Large intestine (tissue), 3 donors: ENCODE data around the gene PRDM16. TPM values are rescaled to one million over a fixed set of nuclear protein-coding genes. Genes with fewer than 3 reads are reported as not detected.

ENCODE experiments used
- DNase-seq, 2 donors: peaks; one replicate each; pipeline versions ENCODE4 v3.0.0 to v3.0.0-alpha.2; 2013
- H3K27ac ChIP-seq: one replicate; pipeline ENCODE4 v1.5.1; 2013; ENCODE audit warnings: low read length
- H3K27me3 ChIP-seq: 2 replicates; pipeline ENCODE4 v1.6.1; 2013; ENCODE audit warnings: low read length; ENCODE audit not compliant: control insufficient read depth, insufficient read depth
- H3K36me3 ChIP-seq: 2 replicates; pipeline ENCODE4 v1.6.1; 2013; ENCODE audit warnings: low read length; ENCODE audit not compliant: control insufficient read depth, insufficient read depth
- H3K4me1 ChIP-seq: one replicate; pipeline ENCODE4 v1.6.1; 2013; ENCODE audit warnings: low read length; ENCODE audit not compliant: control insufficient read depth, insufficient read depth
- H3K4me3 ChIP-seq: one replicate; pipeline ENCODE4 v1.5.1; 2013; ENCODE audit warnings: low read length
- H3K9me3 ChIP-seq: one replicate; pipeline ENCODE4 v1.6.1; 2013; ENCODE audit warnings: mild to moderate bottlenecking, low read depth, low read length, moderate library complexity; ENCODE audit not compliant: control insufficient read depth
- WGBS: methylation state at CpG from one replicate; pipeline ENCODE4 v1.1.5; 2013; ENCODE audit warnings: low lambda C conversion rate; ENCODE audit not compliant: insufficient coverage; 5-methylcytosine and 5-hydroxymethylcytosine counted together
- polyA plus RNA-seq: library from polyadenylated mRNA; unstranded; fragments of 120-200 nt; gene quantifications from one replicate; pipeline ENCODE4 v1.2.1, GENCODE V29; 2013

PRDM16 gene
- polyA plus RNA-seq, 1 donor, result 20.6 TPM

DNA sequence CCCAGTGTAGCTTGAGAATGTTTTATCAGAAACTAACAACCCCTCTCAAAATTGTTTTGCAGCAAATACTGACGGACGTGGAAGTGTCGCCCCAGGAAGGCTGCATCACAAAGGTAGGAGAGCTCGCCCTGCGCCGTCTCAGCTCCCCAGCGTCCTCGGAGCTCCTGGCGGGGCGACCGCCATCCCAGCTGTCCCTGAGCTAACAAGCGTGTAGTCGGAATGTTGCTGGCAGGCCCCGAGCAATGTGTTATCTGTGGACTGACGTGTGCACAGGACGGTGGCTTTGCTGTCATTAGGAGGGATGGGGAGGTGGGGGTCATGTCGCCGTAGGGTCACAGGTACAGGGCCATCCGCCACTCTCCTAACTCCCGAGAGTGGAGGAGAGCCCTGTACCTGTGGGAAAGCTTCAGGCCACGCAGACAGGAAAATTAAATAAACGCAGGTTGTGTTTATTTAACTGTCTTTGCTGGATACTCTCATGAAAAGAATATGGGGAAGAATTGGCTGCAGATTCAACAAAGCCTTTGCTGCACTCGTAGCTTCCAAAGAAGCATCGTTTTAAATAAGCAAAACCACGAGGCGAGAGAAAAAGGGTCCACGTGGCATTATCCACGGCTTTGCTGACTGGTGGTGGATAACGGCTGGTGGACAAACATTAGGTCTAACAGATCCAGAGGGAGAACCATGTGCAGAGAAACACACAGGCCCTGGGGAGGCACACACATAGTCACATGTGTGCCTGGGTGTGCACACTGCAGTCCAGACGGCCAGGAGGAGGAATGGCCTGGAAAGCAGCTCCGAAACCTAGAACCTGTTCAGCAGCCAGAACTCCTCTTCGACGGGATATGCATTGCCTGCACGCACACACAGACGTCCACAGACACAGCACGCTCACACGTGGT, 175.3 kb downstream of the PRDM16 start:
- no peak for DNase-seq
- Histone ChIP-seq H3K9me3 (peaks cover 7% of the 10 kb centered on the region), H3K36me3 (no peaks in the 10 kb centered on the region), H3K4me3 (no peak overlapping the region), H3K4me1 (peaks cover 30% of the 10 kb centered on the region), H3K27me3 (peaks cover 26% of the 10 kb centered on the region), H3K27ac (no peak overlapping the region)
- 82% methylated on average over 3 of the region's 37 CpGs for WGBS

DNA sequence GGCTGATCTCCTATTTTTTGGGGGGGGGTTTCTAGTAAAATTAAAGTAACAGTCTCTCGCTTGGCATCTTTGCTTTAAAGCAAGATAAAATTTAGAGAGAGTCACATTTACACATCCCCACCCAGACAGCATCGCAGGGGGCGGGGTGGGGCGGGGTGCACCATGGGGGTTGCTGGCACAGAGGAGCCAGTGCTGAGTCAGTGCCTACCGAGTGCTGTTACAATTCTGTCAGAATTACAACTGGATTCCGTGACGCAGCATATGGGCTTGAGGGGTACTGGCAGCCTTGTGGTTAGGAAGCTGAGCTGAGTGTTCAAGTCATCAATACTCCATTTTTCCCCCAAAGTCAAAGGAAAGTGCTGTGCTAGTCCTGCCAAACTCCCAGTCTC, 175.9 kb downstream of the PRDM16 start:
- no peak for DNase-seq
- no peak overlapping the region for H3K27ac ChIP-seq
- peaks cover 36% of the 10 kb centered on the region for H3K4me1 ChIP-seq
- WGBS, result no CpG with 5 or more reads among the region's 7 CpGs
- peaks cover 28% of the 10 kb centered on the region for H3K27me3 ChIP-seq
- no peak overlapping the region for H3K4me3 ChIP-seq
- H3K9me3 ChIP-seq, result peaks cover 7% of the 10 kb centered on the region
- no peaks in the 10 kb centered on the region for H3K36me3 ChIP-seq

DNA sequence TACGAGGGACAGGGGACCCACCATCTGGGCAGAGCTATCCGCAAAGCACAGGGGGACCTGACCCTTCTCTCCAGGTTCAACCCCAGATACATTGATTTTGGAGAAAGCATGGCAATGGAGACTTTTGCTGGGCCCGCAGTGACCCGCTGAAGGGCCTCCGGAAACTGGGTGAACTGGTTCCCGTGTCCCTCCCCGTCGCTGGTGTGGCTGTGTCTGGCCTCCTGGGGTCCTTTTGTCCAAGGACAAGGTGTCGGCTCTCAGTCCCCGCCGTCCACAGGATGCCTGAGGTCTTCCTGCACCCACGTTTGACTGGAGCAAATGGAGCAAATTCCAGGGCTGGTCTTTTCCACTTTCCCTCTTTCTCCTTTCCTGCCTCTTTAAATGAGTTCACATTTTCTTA, 176.3 kb downstream of the PRDM16 start:
- Histone ChIP-seq H3K9me3 (peaks cover 7% of the 10 kb centered on the region), H3K4me3 (no peak overlapping the region), H3K27ac (no peak overlapping the region), H3K27me3 (peaks cover 29% of the 10 kb centered on the region), H3K36me3 (no peaks in the 10 kb centered on the region), H3K4me1 (peaks cover 40% of the 10 kb centered on the region)
- WGBS, result no CpG with 5 or more reads among the region's 12 CpGs
- DNase-seq, result no peak

DNA sequence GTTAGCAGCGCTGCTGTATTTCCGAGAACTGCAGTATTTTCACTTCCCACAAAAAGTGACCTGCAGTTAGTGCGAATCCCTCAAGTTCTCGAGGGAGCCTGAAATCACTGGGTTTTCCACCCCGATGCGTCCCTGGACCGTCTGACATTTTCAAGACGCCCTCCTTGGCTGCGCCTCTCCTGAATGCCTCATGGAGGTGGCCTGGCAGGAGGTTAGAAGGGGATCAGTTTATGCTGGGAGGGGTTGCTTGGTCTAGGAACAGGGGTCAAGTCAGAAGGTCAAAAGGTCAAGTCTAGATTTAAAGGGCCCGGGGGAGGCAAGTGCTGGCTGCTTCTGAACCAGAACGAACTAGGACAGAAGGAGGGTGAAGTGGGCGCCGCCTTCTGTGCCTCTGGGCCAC, 176.8 kb downstream of the PRDM16 start:
- peaks cover 45% of the 10 kb centered on the region for H3K4me1 ChIP-seq
- H3K27ac ChIP-seq, result no peak overlapping the region
- H3K36me3 ChIP-seq, result no peaks in the 10 kb centered on the region
- peaks cover 28% of the 10 kb centered on the region for H3K27me3 ChIP-seq
- WGBS, result 80% methylated on average over 1 of the region's 13 CpGs
- peaks cover 6% of the 10 kb centered on the region for H3K9me3 ChIP-seq
- no peak overlapping the region for H3K4me3 ChIP-seq
- no peak for DNase-seq

DNA sequence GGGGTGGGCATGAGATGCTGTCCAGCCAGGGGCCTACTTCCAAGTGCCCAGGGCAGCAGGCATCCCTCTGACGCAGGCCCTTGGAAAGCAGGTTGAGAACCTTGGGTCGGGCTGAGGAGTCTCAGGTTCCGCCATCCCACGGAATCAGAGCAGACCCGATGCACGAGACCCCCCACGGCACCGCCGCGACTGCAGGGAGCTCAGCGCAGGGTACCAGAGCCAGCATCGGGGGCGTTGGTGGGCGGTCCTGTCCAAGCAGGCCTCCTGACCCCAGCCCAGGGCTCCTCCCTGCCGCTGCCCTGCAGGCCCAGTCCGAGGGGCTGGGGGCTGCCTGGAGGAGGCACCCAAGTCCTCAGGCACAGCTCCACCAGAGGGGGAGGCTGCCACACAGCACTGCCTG, 177.2 kb downstream of the PRDM16 start:
- H3K27ac ChIP-seq, result no peak overlapping the region
- peaks cover under 1% of the 10 kb centered on the region for H3K9me3 ChIP-seq
- peaks cover 23% of the 10 kb centered on the region for H3K27me3 ChIP-seq
- peaks cover 49% of the 10 kb centered on the region for H3K4me1 ChIP-seq
- H3K36me3 ChIP-seq, result no peaks in the 10 kb centered on the region
- no peak overlapping the region for H3K4me3 ChIP-seq
- DNase-seq, result no peak
- WGBS, result no CpG with 5 or more reads among the region's 16 CpGs

DNA sequence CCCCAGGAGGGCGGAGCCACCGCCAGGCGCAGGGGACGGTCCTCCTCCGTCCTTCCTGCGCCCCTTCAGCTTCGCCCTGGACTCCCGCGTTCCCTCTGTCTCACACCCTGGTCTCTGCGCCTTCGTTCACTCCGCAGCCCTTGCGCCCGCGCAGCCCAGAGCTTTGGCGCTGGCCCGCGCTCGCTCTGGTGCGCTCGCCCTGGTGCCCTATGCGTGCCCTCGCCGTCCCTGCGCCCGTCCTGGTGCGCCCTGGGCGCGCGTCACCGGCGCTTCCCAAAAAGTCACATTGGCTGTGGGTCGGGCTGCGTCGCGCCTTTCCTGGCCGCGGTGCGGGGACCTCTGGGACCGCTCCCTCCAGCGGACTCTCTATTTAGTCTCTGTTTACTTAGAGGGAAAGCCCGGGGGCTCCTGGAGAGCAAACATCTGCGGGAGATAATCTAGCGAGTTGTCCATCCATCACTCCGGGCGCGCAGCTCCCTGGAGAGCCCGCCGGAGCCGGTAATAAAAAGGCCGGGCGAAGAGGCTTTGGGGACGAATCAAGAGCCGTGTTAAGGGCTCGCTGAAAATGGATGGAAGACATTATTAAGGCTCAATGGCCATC, 178.6 kb downstream of the PRDM16 start:
- Histone ChIP-seq H3K4me3 (peak overlapping the region; percentile 13), H3K4me1 (peaks cover 63% of the 10 kb centered on the region), H3K27me3 (peaks cover 22% of the 10 kb centered on the region), H3K9me3 (no peaks in the 10 kb centered on the region), H3K27ac (peak overlapping the region; percentile 16), H3K36me3 (no peaks in the 10 kb centered on the region)
- no CpG with 5 or more reads among the region's 55 CpGs for WGBS
- peak in 1 of 2 donors; percentile 68 for DNase-seq

DNA sequence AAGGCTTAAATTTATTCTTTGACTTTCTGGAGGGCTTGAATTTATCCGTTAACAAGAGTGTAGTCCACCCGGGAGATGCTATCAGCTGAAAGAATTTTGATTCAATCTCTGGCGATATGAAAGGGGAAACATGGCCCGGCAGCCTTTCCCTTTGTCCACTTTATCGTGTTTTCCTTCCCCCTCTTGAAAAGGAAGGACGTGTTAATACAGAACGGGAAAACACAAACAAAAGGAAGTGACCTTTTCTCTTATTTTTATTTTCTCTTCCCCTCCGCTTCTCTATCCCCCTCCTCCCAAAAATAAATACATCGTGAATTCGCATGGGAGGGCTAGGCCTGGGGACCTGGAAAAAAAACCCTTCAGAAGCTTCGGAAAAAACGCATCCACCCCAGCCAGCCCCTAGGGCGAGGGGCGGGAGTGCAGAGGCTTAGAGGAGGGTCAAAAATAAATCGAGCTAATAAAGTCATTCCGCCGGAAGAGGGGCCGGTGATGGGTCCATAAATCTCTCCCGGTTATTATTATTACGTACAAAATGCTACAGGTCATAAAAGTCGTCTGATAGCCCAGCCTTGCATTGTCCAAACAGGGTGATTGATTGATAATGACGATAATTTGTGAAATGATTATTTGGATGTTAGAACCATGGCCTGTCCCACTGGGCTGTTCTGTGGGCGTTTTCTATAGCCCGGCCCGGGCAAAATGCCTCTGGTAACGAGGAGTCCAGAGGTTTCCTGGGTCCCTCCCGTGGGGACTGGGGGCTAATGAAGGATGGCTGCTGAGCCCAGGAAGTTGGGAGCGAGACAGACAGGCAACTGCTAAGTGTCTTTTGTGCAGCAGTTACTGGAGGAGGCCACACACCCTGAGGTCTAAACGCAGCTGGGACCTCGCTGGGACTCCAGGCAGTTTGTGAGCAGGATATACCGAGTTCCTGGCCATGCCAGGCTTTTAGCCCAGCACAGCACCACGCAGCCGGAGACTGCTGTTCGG, 179.4 kb downstream of the PRDM16 start:
- Histone ChIP-seq H3K4me3 (no peak overlapping the region), H3K4me1 (peaks cover 67% of the 10 kb centered on the region), H3K27ac (peak overlapping the region; percentile 86), H3K9me3 (peaks cover 3% of the 10 kb centered on the region), H3K36me3 (no peaks in the 10 kb centered on the region), H3K27me3 (peaks cover 22% of the 10 kb centered on the region)
- peak in 1 of 2 donors; percentile 46 for DNase-seq
- no CpG with 5 or more reads among the region's 34 CpGs for WGBS

DNA sequence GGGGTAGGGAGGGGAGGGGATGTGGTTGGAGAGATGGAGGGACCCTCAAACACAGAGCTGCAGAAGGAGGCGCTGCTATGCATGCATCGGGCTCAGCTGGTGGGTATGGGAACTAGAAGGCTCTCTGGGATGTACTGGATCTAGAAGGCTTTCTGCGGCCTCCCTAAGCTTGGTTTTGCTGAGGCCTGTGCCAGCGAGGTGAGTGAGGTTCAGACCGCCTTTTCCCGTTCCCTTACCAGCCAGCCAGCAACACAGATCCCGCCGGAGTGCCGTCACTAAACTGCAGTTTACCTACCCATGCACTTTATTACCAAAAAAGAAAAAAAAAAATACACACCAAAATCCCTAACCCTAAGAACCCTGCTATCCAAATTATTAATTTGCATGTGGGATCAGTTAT, 180.2 kb downstream of the PRDM16 start:
- peak in 1 of 2 donors; percentile 23 for DNase-seq
- Histone ChIP-seq H3K9me3 (peaks cover 3% of the 10 kb centered on the region), H3K4me3 (no peak overlapping the region), H3K36me3 (no peaks in the 10 kb centered on the region), H3K4me1 (peaks cover 67% of the 10 kb centered on the region), H3K27ac (peak overlapping the region; percentile 86), H3K27me3 (peaks cover 19% of the 10 kb centered on the region)
- no CpG with 5 or more reads among the region's 9 CpGs for WGBS

DNA sequence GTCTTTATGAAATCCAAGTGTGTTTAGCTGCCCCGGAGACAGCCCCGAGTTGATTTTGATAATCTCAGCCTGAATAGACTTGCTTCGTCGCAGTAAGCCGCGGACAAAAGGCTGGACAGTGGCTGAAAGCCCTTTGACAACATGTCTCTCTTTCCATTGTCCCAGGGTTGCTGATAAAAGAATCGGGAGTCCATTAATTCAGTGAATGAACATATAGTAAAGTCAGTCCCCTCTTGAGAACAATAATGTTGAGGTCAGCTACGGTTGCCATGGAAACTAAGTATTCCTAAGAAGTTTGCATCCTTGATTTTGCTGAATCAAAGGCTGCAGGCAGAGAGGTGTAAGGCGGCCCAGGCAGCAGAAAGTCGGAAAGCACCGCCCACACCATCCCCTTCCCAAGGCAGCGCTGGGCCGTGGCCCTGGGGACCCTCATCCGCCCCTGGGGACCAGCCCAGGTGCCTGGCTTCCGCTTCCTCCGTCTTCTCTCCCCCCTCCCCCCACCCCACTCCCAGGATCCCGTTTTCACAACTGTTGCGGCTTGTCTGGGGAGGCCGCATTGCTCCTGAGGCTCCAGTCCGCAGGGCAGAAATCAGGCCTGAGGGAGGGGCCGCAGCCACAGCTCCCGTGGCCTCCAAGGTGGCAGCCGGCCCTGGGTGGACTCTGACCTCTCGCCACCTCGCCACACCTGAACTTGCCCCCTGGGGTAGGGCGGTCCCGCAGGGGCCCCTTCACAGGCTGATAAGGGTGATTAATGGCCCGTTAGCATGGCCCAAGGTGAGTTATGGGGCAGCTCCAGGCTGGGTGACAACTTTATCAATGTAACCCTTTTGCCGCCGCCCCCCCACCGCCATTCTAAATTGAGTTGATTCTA, 180.9 kb downstream of the PRDM16 start:
- H3K27ac ChIP-seq, result peak overlapping the region; percentile 86
- peaks cover 3% of the 10 kb centered on the region for H3K9me3 ChIP-seq
- no peak overlapping the region for H3K4me3 ChIP-seq
- H3K36me3 ChIP-seq, result no peaks in the 10 kb centered on the region
- no CpG with 5 or more reads among the region's 31 CpGs for WGBS
- peak; percentile 91 to 98 for DNase-seq
- H3K4me1 ChIP-seq, result peaks cover 67% of the 10 kb centered on the region
- H3K27me3 ChIP-seq, result peaks cover 19% of the 10 kb centered on the region
